GM12874 (cell line): Measurements from ENCODE around the gene WNT5B.

Experiments
- CTCF ChIP-seq: IDR thresholded peaks from 2 replicates; pipeline ENCODE4 v1.5.1; 2011; ENCODE audit warnings: low read depth, mild to moderate bottlenecking, control low read depth, low read length, moderate library complexity; ENCODE audit not compliant: insufficient read depth

The WNT5B gene

GRCh38 chr12:1613860-1614259 is 15.2 kb upstream of the WNT5B start:
- no peak for TF ChIP-seq CTCF

GRCh38 chr12:1614360-1614759 is 14.7 kb upstream of the WNT5B start:
- no peak for TF ChIP-seq CTCF

GRCh38 chr12:1616233-1617066 is 12.6 kb upstream of the WNT5B start:
- TF ChIP-seq CTCF, result no peak

DNA sequence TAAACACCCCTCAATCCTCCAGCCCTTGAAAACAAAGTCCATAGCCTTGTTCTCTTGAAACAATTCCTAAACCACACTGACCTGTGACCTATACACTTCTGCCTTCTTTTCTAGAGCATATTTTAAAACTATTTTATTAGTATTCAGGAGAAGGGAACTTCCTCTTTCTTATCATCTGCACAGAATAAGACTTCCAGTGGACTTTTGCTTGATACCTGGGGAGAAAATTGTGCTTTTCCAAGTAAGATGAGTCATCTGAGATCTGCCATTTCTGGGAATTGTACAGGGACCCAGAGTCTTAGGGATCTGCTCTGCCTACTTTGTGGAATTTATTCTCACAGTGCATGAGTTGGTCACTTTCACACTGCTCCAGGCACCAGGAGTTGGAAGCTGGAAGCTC is 10.5 kb upstream of the WNT5B start:
- TF ChIP-seq CTCF, result no peak

GRCh38 chr12:1619159-1619558 is 9.9 kb upstream of the WNT5B start:
- no peak for TF ChIP-seq CTCF

GRCh38 chr12:1619587-1619986 is 9.4 kb upstream of the WNT5B start:
- TF ChIP-seq CTCF, result no peak

DNA sequence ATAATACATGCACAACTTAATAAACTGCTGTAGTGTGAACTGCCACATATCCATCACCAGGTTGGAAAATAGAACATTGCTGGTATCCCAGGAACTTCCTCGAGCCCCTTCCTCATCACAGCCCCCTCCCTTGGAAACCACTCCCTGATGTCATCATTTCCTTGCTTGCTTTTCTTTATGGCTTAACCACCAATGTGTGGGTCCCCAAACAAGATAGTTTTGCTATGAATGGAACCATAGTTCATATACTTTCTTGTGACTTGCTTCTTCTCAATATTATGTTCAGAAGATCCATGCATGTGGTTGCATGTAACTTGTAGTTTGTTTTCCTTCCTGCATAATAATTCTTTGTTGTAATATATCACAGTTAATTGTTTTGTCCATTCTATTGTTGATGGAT is 8.9 kb upstream of the WNT5B start:
- TF ChIP-seq CTCF, result no peak
